ENCODE results near the gene SH3YL1.

- no peak for TF ChIP-seq HMGXB4 (CRISPR knock-in tag; IDR thresholded peaks at IDR 0.05; ENCODE audit: borderline replicate concordance)
- TF ChIP-seq POLR2AphosphoS2 (conservative IDR thresholded peaks at IDR 0.05; ENCODE audit: low read length) = no peak
- TF ChIP-seq, protein P1, sequence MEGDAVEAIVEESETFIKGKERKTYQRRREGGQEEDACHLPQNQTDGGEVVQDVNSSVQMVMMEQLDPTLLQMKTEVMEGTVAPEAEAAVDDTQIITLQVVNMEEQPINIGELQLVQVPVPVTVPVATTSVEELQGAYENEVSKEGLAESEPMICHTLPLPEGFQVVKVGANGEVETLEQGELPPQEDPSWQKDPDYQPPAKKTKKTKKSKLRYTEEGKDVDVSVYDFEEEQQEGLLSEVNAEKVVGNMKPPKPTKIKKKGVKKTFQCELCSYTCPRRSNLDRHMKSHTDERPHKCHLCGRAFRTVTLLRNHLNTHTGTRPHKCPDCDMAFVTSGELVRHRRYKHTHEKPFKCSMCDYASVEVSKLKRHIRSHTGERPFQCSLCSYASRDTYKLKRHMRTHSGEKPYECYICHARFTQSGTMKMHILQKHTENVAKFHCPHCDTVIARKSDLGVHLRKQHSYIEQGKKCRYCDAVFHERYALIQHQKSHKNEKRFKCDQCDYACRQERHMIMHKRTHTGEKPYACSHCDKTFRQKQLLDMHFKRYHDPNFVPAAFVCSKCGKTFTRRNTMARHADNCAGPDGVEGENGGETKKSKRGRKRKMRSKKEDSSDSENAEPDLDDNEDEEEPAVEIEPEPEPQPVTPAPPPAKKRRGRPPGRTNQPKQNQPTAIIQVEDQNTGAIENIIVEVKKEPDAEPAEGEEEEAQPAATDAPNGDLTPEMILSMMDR (IDR thresholded peaks at IDR 0.05) = no peak
- TF ChIP-seq POLR2A (IDR thresholded peaks at IDR 0.05; ENCODE audit: low read length) = no peak
- TF ChIP-seq SMC3 (IDR thresholded peaks at IDR 0.05) = no peak
These were observed 8.6 kb downstream of the SH3YL1 start for GRCh38 chr2:255195-255594.
